GM06990 (cell line): ENCODE measurements around the gene TMED4.
A peak's percentile ranks its signal among the peaks of the same experiment; 100 is the strongest.

ENCODE experiments used
- DNase-seq: peaks from one replicate; pipeline ENCODE4 v3.0.0-alpha.2; 2011; ENCODE audit not compliant: insufficient read length; ENCODE audit errors: extremely low read depth
- H3K27me3 ChIP-seq: replicated peaks from 2 replicates; pipeline ENCODE4 v1.6.0; 2011; ENCODE audit warnings: low read length; ENCODE audit not compliant: control insufficient read depth, insufficient read depth
- H3K36me3 ChIP-seq: 2 replicates; pipeline ENCODE4 v1.5.1; 2011; ENCODE audit warnings: low read length; ENCODE audit not compliant: control insufficient read depth, insufficient read depth
- H3K4me3 ChIP-seq: replicated peaks from 2 replicates; pipeline ENCODE4 v1.5.1; 2011; ENCODE audit warnings: low read depth, mild to moderate bottlenecking, control low read depth, low read length
- CTCF ChIP-seq: IDR thresholded peaks from 2 replicates; pipeline ENCODE4 v1.5.1; 2011; ENCODE audit warnings: low read length, control low read depth, mild to moderate bottlenecking, inconsistent platforms; ENCODE audit not compliant: insufficient read depth, poor library complexity, severe bottlenecking

The TMED4 gene

DNA sequence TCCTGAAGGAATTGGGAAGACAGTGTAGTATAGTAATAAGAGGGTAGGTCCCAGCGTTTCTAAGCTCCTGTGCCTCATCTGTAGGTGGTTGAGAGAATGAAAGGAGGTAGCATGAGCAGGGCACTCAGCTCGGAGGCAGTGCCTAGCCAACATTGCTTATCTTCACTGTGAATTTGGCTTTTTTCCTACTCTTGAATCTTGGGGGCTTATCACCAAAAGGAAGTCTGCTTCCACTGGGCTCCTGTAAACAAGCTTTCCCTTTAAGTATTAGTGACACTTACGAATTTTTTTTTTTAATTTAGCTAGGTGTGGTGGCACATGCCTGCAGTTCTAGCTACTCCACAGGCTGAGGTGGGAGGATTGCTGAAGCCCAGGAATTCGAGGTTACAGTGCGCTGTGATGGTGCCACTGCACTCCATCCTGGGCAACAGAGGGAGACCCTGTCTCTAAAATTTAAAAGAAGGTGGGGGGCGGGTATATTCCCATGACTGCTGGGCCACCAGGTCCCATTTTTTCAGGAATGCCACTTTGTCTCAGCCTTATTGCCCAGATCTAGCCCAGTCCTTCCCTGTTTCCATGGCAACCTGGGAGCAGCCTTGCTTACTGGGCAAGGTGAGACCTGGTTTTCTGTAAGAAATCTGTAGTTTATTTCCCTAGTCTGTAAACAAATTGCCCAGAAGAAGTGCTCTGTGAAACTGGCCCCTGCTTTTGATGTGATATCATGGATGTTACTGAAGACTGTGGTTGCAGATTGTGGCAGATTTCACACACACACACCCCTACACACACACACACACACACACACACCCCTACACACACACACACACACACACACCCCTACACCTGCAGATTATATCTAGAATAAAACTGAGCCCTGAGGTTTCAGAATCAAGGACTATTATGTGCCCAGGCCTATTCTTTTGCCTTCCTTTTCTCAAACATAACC lies 43.8 kb upstream of the TMED4 start:
- H3K36me3 ChIP-seq, result peaks cover 18% of the 10 kb centered on the region
- no peak for TF ChIP-seq CTCF
- no peak for DNase-seq
- no peak overlapping the region for H3K4me3 ChIP-seq
- H3K27me3 ChIP-seq, result no peaks in the 10 kb centered on the region

DNA sequence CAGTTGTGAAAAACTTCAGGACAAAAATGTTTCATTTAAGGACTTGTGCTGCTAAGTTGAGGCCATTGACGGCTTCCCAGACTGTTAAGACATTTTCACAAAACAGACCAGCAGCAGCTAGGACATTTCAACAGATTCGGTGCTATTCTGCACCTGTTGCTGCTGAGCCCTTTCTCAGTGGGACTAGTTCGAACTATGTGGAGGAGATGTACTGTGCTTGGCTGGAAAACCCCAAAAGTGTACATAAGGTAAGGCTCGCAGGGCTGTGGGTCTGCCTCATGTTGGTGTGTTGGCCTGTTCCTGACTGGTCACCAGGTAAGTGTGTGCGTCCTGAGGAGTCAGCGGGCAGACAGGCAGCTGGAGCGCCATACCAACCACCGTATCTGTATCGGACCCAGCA lies 42.3 kb upstream of the TMED4 start:
- H3K36me3 ChIP-seq, result peaks cover 15% of the 10 kb centered on the region
- H3K4me3 ChIP-seq, result no peak overlapping the region
- no peak for TF ChIP-seq CTCF
- no peaks in the 10 kb centered on the region for H3K27me3 ChIP-seq
- DNase-seq, result no peak

DNA sequence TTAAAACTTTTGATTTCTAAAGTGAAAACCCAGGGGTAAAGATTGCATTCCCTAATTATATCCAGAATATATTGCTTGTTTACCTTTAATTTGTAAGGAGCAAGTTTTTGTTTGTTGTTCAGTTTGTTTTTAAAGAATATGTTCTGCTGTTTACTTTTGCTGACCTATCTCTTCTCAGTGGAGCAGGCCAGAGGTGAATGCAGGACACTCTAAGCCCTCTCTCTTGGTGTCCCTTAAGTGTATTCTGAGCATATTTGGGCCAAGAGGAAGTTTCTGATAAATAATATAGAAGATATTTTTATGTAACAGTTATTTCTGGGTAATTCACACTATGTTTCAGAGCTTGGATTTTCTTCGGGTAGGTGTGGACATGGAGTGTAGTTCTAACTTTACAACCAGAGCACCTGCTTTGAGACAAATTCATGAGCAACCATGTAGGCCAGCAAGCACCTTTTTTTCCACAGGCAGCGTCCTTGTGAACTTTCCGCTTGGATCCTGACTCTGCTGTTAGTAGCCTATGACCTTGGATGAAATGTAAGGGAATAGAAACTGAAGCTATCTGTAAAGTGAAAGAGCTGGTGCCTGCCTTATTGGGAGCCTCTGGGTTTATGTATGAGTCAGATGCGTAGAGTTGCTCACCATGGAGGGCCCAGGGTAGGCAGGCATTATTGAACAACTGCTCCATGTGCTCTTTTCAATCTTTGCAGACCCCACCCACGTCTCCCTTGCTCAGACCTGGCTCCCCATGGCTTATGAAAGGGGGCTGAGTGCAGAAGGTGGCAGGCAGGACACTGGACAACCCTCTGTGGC lies 40.5 kb upstream of the TMED4 start:
- Histone ChIP-seq H3K36me3 (peaks cover 13% of the 10 kb centered on the region), H3K4me3 (0 out of 2 replicates have a peak overlapping the region, but pooled peaks have one; percentile 31), H3K27me3 (no peaks in the 10 kb centered on the region)
- TF ChIP-seq CTCF, result no peak
- DNase-seq, result no peak

DNA sequence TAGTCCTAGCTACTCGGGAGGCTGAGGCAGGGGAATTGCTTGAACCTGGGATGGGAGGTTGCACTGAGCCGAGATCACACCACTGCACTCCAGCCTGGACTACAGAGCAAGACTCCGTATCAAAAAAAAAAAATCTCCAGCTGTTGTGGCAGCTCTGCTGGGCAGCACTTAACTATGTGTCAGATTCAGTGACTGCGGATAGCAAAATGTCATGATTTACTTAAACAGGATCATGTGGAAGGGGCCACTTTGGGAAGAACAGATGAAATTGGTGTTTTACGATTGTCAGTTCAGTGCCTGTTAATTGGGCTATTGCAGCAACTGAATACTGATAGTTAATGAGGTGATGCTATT lies 39.7 kb upstream of the TMED4 start:
- H3K27me3 ChIP-seq, result no peaks in the 10 kb centered on the region
- H3K4me3 ChIP-seq, result no peak overlapping the region
- H3K36me3 ChIP-seq, result peaks cover 12% of the 10 kb centered on the region
- no peak for TF ChIP-seq CTCF
- DNase-seq, result no peak

GRCh38 chr7:44621034-44621749 lies 39.2 kb upstream of the TMED4 start:
- DNase-seq, result no peak
- Histone ChIP-seq H3K36me3 (peaks cover 6% of the 10 kb centered on the region), H3K4me3 (no peak overlapping the region), H3K27me3 (no peaks in the 10 kb centered on the region)
- no peak for TF ChIP-seq CTCF
